Measurements from ENCODE around the gene NBAS.
A peak's percentile ranks its signal among the peaks of the same experiment; 100 is the strongest.

NBAS gene

GRCh38 chr2:15560988-15561573 is at the start of gene NBAS:
TSS of gene NBAS (minus strand) at chr2:15561334. CDS start at chr2:15561304, 30 bp downstream.
- DNase-seq (ENCODE audit: low spot score), result peak; percentile 90

GRCh38 chr2:15610430-15610952 is 49.4 kb upstream of the NBAS start:
- no peak for DNase-seq (ENCODE audit: low spot score)

GRCh38 chr2:15609341-15610042 is 48.4 kb upstream of the NBAS start:
- DNase-seq (ENCODE audit: low spot score), result no peak

- no peak for DNase-seq (ENCODE audit: low spot score)
These were observed 47.2 kb upstream of the NBAS start for GRCh38 chr2:15608392-15608761.

- no peak for DNase-seq (ENCODE audit: low spot score)
These were observed 46.7 kb upstream of the NBAS start for GRCh38 chr2:15607709-15608391.

GRCh38 chr2:15606481-15607441 is 45.6 kb upstream of the NBAS start:
- DNase-seq (ENCODE audit: low spot score), result no peak

- DNase-seq (ENCODE audit: low spot score), result no peak
These were observed 44.6 kb upstream of the NBAS start for GRCh38 chr2:15605721-15606120.

- DNase-seq (ENCODE audit: low spot score), result no peak
These were observed 42.8 kb upstream of the NBAS start for GRCh38 chr2:15603948-15604347.

- no peak for DNase-seq (ENCODE audit: low spot score)
These were observed 42.1 kb upstream of the NBAS start for GRCh38 chr2:15603044-15603765.

- DNase-seq (ENCODE audit: low spot score), result no peak
These were observed 41.3 kb upstream of the NBAS start for GRCh38 chr2:15602393-15602792.

GRCh38 chr2:15601681-15602080 is 40.5 kb upstream of the NBAS start:
- DNase-seq (ENCODE audit: low spot score), result no peak

- DNase-seq (ENCODE audit: low spot score), result no peak
These were observed 38.9 kb upstream of the NBAS start for GRCh38 chr2:15599994-15600393.

GRCh38 chr2:15596968-15597367 is 35.8 kb upstream of the NBAS start:
- DNase-seq (ENCODE audit: low spot score), result no peak

- no peak for DNase-seq (ENCODE audit: low spot score)
These were observed 35.2 kb upstream of the NBAS start for GRCh38 chr2:15596350-15596749.

GRCh38 chr2:15595936-15596335 is 34.8 kb upstream of the NBAS start:
- no peak for DNase-seq (ENCODE audit: low spot score)

GRCh38 chr2:15595342-15595905 is 34.3 kb upstream of the NBAS start:
- no peak for DNase-seq (ENCODE audit: low spot score)

- no peak for DNase-seq (ENCODE audit: low spot score)
These were observed 33.4 kb upstream of the NBAS start for GRCh38 chr2:15594291-15595256.

GRCh38 chr2:15593327-15593705 is 32.2 kb upstream of the NBAS start:
- DNase-seq (ENCODE audit: low spot score), result no peak

- peak; percentile 94 for DNase-seq (ENCODE audit: low spot score)
These were observed 30.7 kb upstream of the NBAS start, which contains the start of gene DDX1 for GRCh38 chr2:15591692-15592463. TSS of gene DDX1 (plus strand) at chr2:15591868. CDS start at chr2:15591934, 66 bp downstream.

All from GM03348 (cell line).